ENCODE results near the gene SLAIN1.
"Not testable (repeated sequence)": the region's sequence is repeated elsewhere in the genome, so short reads cannot be mapped to it uniquely, and the experiment has no call there.

Gene SLAIN1

GRCh38 chr13:77697217-77698103 lies at the start of gene SLAIN1:
Gene SLAIN1, plus strand, starts transcription at chr13:77697687. Its CDS starts 227 bp downstream, at chr13:77697914.
- peak; percentile 84 for DNase-seq

GRCh38 chr13:77650409-77650808 lies 47.1 kb upstream of the SLAIN1 start:
- no peak for DNase-seq

GRCh38 chr13:77653301-77653700 lies 44.2 kb upstream of the SLAIN1 start:
- no peak for DNase-seq

GRCh38 chr13:77660016-77660415 lies 37.5 kb upstream of the SLAIN1 start:
- not testable (repeated sequence) for DNase-seq

- no peak for DNase-seq
Observed at GRCh38 chr13:77660841-77661250, 36.6 kb upstream of the SLAIN1 start.

- DNase-seq, result not testable (repeated sequence)
Observed at GRCh38 chr13:77662301-77662700, 35.2 kb upstream of the SLAIN1 start.

- not testable (repeated sequence) for DNase-seq
Observed at GRCh38 chr13:77662831-77663230, 34.7 kb upstream of the SLAIN1 start.

GRCh38 chr13:77674852-77675251 lies 22.6 kb upstream of the SLAIN1 start:
- DNase-seq, result no peak

- no peak for DNase-seq
Observed at GRCh38 chr13:77678691-77679235, 18.7 kb upstream of the SLAIN1 start.

- no peak for DNase-seq
Observed at GRCh38 chr13:77687799-77688198, 9.7 kb upstream of the SLAIN1 start.

- no peak for DNase-seq
Observed at GRCh38 chr13:77691871-77692270, 5.6 kb upstream of the SLAIN1 start.

- no peak for DNase-seq
Observed at GRCh38 chr13:77692746-77693448, 4.6 kb upstream of the SLAIN1 start.

- no peak for DNase-seq
Observed at GRCh38 chr13:77693449-77693940, 4.0 kb upstream of the SLAIN1 start.

GRCh38 chr13:77696006-77696878 lies 1.2 kb upstream of the SLAIN1 start:
- no peak for DNase-seq

GRCh38 chr13:77696879-77697216 lies 639 bp upstream of the SLAIN1 start:
- no peak for DNase-seq

GRCh38 chr13:77698201-77699058 lies 943 bp downstream of the SLAIN1 start:
- peak; percentile 52 for DNase-seq

- DNase-seq, result no peak
Observed at GRCh38 chr13:77699059-77699680, 1.7 kb downstream of the SLAIN1 start.

- no peak for DNase-seq
Observed at GRCh38 chr13:77701305-77701704, 3.8 kb downstream of the SLAIN1 start.

GRCh38 chr13:77702366-77702765 lies 4.9 kb downstream of the SLAIN1 start:
- DNase-seq, result no peak

- DNase-seq, result no peak
Observed at GRCh38 chr13:77703408-77703807, 5.9 kb downstream of the SLAIN1 start.

GRCh38 chr13:77714119-77714755 lies 16.8 kb downstream of the SLAIN1 start:
- no peak for DNase-seq

Data from activated CD4-positive, alpha-beta T cell treated with anti-CD3 and anti-CD28 coated beads for 48 hours (primary cell).